ENCODE measurements around the gene ICA1L. TPM values are rescaled to one million over a fixed set of nuclear protein-coding genes. Genes with fewer than 3 reads are reported as not detected.

Gene ICA1L
- total RNA-seq, 1 donor from 2014 or later = 10.2 TPM

DNA sequence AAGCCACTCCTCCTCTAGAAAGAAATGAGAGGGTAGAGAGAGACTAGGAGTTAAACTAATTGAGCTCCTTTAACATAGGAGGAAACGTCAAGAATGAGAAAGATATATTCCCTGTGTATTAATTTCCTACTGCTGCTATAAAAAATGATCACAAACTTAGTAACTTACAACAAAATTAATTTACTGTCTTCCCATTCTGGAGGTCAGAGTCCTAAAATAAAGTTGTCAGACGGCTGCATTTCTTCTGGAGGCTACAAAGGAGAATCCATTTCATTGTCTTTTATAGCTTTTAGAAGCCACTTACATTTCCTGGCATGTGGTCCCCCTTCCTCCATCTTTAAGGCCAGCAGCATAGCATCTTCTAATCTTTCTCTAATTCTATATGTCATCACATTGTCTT, 26.9 kb downstream of the ICA1L start:
- intact Hi-C loops (cut with micrococcal nuclease) = no loop called here
- no peaks in the 10 kb centered on the region for H3K27me3 Mint-ChIP-seq
- H3K27ac Mint-ChIP-seq = no peak overlapping the region
- no peak for ATAC-seq (ENCODE audit: low read depth)
- DNase-seq = no peak
- ChIA-PET POLR2A (no interaction called here), CTCF (interaction anchor here (1.1 kb wide), 1 partner anchor 256 kb away, joined by 3 read pairs; no protein-coding TSS in a partner anchor)
- H3K4me3 Mint-ChIP-seq = no peak overlapping the region
- H3K4me1 Mint-ChIP-seq = peaks cover 18% of the 10 kb centered on the region
- TF ChIP-seq, protein P1, sequence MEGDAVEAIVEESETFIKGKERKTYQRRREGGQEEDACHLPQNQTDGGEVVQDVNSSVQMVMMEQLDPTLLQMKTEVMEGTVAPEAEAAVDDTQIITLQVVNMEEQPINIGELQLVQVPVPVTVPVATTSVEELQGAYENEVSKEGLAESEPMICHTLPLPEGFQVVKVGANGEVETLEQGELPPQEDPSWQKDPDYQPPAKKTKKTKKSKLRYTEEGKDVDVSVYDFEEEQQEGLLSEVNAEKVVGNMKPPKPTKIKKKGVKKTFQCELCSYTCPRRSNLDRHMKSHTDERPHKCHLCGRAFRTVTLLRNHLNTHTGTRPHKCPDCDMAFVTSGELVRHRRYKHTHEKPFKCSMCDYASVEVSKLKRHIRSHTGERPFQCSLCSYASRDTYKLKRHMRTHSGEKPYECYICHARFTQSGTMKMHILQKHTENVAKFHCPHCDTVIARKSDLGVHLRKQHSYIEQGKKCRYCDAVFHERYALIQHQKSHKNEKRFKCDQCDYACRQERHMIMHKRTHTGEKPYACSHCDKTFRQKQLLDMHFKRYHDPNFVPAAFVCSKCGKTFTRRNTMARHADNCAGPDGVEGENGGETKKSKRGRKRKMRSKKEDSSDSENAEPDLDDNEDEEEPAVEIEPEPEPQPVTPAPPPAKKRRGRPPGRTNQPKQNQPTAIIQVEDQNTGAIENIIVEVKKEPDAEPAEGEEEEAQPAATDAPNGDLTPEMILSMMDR (IDR thresholded peaks at IDR 0.05) = no peak
- H3K9me3 Mint-ChIP-seq = peaks cover 11% of the 10 kb centered on the region
- no peaks in the 10 kb centered on the region for H3K36me3 Mint-ChIP-seq (ENCODE audit: low read depth)

DNA sequence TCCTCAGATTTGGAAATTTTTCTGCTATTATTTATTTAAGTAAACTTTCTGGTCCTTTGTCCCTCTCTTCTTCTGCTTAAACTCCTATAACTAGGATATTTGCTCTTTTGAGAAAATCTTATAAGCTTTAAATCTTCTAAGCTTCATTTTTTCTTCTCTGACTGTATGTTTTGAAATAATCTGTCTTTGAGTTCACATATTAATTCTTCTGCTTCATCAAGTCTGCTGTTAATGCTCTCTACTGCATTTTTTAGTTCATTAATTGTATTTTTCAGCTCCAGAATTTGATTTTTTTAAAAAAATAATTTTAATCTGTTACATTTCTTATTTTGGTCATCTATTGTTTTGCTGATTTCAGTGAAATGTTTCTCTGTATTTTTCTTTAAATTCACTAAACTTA, 28.9 kb downstream of the ICA1L start:
- no peak for DNase-seq
- no peak for ATAC-seq (ENCODE audit: low read depth)
- Mint-ChIP-seq H3K27me3 (no peaks in the 10 kb centered on the region), H3K4me3 (no peak overlapping the region), H3K4me1 (no peaks in the 10 kb centered on the region), H3K9me3 (peaks cover 11% of the 10 kb centered on the region), H3K36me3 (ENCODE audit: low read depth) (no peaks in the 10 kb centered on the region), H3K27ac (no peak overlapping the region)
- TF ChIP-seq, protein P1 (IDR thresholded peaks at IDR 0.05) = no peak
- POLR2A ChIA-PET = no interaction called here
- CTCF ChIA-PET = no interaction called here
- intact Hi-C loops (cut with micrococcal nuclease) = no loop called here

DNA sequence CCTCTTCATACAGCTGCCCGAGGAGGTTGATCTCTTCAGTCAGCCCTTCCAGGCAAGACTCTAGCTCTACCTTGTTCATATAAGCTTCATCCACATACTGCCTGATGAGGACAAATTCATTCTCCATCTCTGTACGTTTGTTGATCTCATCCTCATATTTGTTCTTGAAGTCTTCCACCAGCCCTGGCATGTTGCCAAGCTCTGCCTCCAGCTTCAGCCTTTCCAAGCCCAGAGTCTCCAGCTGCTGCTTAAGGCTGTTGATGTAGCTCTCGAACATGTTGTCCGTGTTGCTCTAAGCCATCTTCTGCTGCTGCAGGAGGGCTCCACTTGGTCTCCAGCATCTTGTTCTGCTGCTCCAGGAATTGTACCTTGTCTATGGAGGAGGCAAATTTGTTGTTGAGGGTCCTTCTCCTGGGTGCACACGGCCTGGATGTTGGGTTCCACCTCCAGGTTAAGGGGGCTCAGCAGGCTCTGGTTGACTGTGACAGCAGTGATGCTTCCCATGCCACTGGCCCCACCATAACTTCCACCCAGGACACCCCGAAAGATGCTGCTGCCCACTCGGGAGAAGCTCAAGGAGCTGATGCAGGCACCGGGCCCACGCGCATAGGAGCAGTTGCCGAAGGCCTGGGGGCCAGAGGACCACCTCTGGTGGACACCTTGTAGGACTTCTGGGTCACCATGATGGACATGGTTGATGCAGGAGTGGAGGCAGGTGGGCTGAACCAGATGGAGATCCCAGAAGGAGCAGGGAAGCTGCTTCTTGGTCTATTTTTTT, 30.3 kb downstream of the ICA1L start:
- Mint-ChIP-seq H3K4me1 (no peaks in the 10 kb centered on the region), H3K27ac (no peak overlapping the region), H3K27me3 (no peaks in the 10 kb centered on the region), H3K4me3 (no peak overlapping the region), H3K36me3 (ENCODE audit: low read depth) (no peaks in the 10 kb centered on the region), H3K9me3 (peaks cover 11% of the 10 kb centered on the region)
- no peak for DNase-seq
- ChIA-PET CTCF (no interaction called here), POLR2A (no interaction called here)
- intact Hi-C loops (cut with micrococcal nuclease) = no loop called here
- TF ChIP-seq, protein P1 (IDR thresholded peaks at IDR 0.05) = no peak
- no peak for ATAC-seq (ENCODE audit: low read depth)

DNA sequence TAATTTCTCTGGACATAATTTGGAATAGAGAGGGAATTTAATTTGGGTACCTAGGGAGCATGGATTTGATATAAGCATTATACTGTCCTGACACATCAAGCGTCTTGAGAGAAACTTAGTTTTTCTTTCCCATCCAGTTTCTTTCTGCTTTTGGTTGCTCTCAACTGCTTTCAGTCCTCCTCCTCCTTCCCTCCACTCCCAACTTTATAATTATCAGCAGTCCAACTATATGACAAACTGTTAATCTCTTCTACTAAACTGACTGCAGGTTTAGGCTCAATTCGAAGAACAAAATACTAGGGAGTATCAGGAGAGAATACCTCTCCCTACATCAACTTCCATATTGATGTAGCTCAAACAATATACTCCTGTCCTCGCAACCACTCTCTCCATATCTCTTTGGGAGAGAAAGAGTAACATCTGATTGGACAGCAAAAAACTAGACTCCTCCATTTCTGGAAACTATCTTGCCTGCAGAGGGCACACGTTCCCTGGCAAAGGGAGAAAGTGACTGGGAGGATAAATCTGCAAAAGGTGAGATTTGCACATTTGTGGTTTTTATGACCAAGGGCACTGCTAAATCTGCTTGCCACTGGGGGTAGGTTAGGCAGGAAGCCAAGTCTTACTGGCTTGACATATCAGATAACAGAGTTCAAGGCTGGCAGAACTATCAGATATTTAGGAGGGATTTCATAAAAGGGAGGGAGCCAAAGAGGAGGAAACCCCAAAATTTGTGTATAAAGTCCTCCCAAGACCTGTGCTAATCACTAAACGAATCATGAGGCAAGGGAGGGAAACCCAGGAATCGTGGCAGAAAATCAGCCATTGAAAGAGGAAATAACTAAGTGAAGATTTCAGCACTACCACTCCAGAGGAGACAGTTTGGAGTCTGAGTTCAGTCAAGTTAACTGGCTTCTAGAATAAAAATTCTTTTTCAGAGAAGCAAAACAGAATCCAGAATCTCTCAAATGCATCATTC, 40.0 kb downstream of the ICA1L start:
- POLR2A ChIA-PET = no interaction called here
- Mint-ChIP-seq H3K27me3 (no peaks in the 10 kb centered on the region), H3K9me3 (peaks cover 3% of the 10 kb centered on the region), H3K4me1 (peaks cover 9% of the 10 kb centered on the region), H3K27ac (no peak overlapping the region), H3K36me3 (ENCODE audit: low read depth) (no peaks in the 10 kb centered on the region), H3K4me3 (no peak overlapping the region)
- no peak for DNase-seq
- peak; percentile 58 for ATAC-seq (ENCODE audit: low read depth)
- intact Hi-C loops (cut with micrococcal nuclease) = loop anchor here (1.0 to 2.0 kb wide), 4 partner anchors 39 to 983 kb away; no protein-coding TSS in a partner anchor
- TF ChIP-seq, protein P1 (IDR thresholded peaks at IDR 0.05) = no peak
- CTCF ChIA-PET = interaction anchor here (1.0 to 1.2 kb wide), 3 partner anchors 37 to 242 kb away, joined by 3 to 7 read pairs (median 4); no protein-coding TSS in a partner anchor

DNA sequence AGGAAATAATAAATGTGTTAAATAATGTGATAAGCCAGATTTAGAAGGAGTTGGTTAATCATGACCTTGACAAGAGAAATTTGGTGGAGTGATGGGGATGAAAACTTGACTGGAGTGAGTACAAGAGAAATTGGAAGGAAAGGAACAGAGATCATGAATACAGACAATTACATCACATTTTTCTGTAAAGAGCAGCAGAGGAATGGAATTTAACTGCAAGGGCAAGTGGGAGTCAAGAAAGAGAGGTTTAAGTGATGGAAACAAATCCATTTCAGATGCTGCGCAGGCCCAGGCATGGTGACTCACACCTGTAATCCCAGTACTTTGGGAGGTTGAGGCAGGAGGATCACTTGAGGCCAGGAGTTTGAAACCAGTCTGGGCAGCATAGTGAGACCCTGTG, 46.7 kb downstream of the ICA1L start:
- H3K36me3 Mint-ChIP-seq (ENCODE audit: low read depth) = no peaks in the 10 kb centered on the region
- TF ChIP-seq, protein P1 (IDR thresholded peaks at IDR 0.05) = no peak
- H3K9me3 Mint-ChIP-seq = no peaks in the 10 kb centered on the region
- ChIA-PET POLR2A (no interaction called here), CTCF (no interaction called here)
- H3K4me3 Mint-ChIP-seq = no peak overlapping the region
- peaks cover 14% of the 10 kb centered on the region for H3K4me1 Mint-ChIP-seq
- intact Hi-C loops (cut with micrococcal nuclease) = no loop called here
- no peaks in the 10 kb centered on the region for H3K27me3 Mint-ChIP-seq
- DNase-seq = no peak
- H3K27ac Mint-ChIP-seq = no peak overlapping the region
- ATAC-seq (ENCODE audit: low read depth) = no peak
